Measurements from ENCODE around the gene BCL6. TPM values are rescaled to one million over a fixed set of nuclear protein-coding genes. Genes with fewer than 3 reads are reported as not detected.
"Not testable (repeated sequence)": the region's sequence is repeated elsewhere in the genome, so short reads cannot be mapped to it uniquely, and the experiment has no call there.

The BCL6 gene
- total RNA-seq, 1 donor from 2014 or later: 14.1 TPM

GRCh38 chr3:187681756-187682155, 63.5 kb downstream of the BCL6 start:
- DNase-seq (ENCODE audit: extremely low read depth, low read depth, low spot score): not testable (repeated sequence)

- DNase-seq (ENCODE audit: extremely low read depth, low read depth, low spot score): peak; percentile 37
Measured at GRCh38 chr3:187679638-187680396, 65.5 kb downstream of the BCL6 start.

- peak; percentile 27 for DNase-seq (ENCODE audit: extremely low read depth, low read depth, low spot score)
Measured at GRCh38 chr3:187678726-187679268, 66.5 kb downstream of the BCL6 start.

DNA sequence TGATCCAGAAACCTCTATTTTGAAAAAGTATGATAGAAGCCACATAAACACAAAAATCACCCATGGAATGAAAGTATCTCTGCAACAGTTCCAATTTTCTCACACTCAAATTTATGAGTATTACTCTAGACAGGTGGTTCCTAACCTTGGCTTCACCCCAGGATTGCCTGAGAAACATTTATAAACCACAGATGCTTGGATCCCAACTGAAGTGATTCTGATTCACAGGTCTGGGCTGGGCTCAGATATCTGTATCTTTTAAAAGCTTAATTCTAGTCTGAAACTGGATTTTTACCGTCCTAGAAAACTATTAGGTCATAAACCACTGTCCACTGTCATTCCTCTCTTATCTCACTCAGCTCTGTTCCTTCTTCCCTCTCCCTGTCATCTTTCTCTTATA, 67.7 kb downstream of the BCL6 start:
- DNase-seq (ENCODE audit: extremely low read depth, low read depth, low spot score): no peak

DNA sequence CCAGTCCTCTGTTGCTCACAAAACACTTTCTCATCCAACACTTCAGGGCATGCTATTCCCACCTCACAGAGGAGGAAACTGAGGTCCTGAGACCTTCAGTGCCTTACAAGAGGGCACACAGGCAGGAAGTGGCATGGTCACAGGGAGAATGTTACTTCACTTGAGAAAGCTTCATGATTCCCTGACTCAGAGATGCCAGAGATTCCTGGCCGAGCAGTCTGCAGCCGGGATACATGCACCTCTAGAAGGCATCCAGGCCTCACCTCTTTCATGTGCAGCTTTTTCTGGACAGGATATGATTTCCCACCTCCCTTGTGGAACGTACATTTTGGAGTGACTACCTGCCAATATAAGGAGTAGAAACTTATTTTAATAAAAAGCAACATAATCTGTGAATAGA, 72.3 kb downstream of the BCL6 start:
- DNase-seq (ENCODE audit: extremely low read depth, low read depth, low spot score): no peak

Other genes starting within 250 kb of the BCL6 start
- gene SST, start 75.1 kb downstream of the BCL6 start, total RNA-seq: not detected in 2 replicates
- not detected in 2 replicates for gene RTP2, start 42.9 kb downstream of the BCL6 start, total RNA-seq